Measurements from ENCODE around the gene FMNL3.

- TF ChIP-seq POLR2AphosphoS5 (IDR thresholded peaks at IDR 0.05; ENCODE audit: insufficient read depth in 1 of 2, low read depth in 1 of 2) (no peak), CTCF (IDR thresholded peaks at IDR 0.05) (no peak)
These were observed 64.8 kb downstream of the FMNL3 start for GRCh38 chr12:49642370-49642802.

All from vagina (tissue), 2 donors.